Testis (tissue), 3 donors: Measurements from ENCODE around the gene SMYD3. TPM values are rescaled to one million over a fixed set of nuclear protein-coding genes. Genes with fewer than 3 reads are reported as not detected.

Experiments
- DNase-seq: peaks from one replicate; pipeline ENCODE4 v3.0.0-alpha.2; 2019
- H3K27ac ChIP-seq, 2 donors: fragments of 200-600 bp; sonication (generic); one replicate each; pipeline ENCODE4 v1.5.1; 2019
- H3K27me3 ChIP-seq: fragments of 200-600 bp; sonication (generic); one replicate; pipeline ENCODE4 v1.5.1; 2019
- H3K36me3 ChIP-seq: fragments of 200-600 bp; sonication (generic); one replicate; pipeline ENCODE4 v1.5.1; 2017; ENCODE audit warnings: low read depth; ENCODE audit errors: missing control alignments
- H3K4me1 ChIP-seq: fragments of 200-600 bp; sonication (generic); one replicate; pipeline ENCODE4 v1.5.1; 2019
- H3K4me3 ChIP-seq, 2 donors: fragments of 200-600 bp; sonication (generic); one replicate each; pipeline ENCODE4 v1.5.1; 2017 to 2019
- H3K9me3 ChIP-seq: fragments of 200-600 bp; sonication (generic); one replicate; pipeline ENCODE4 v1.5.1; 2017
- POLR2A ChIP-seq: fragments of 450-650 bp; IDR thresholded peaks from one replicate; pipeline ENCODE4 v1.6.1; 2017; ENCODE audit warnings: antibody characterized with exemption, mild to moderate bottlenecking, moderate library complexity
- WGBS, 2 donors: methylation state at CpG; one replicate each; pipeline ENCODE4 v1.1.5; 2018; 5-methylcytosine and 5-hydroxymethylcytosine counted together
- intact Hi-C: fragments of 100-400 bp; cut with DNase I; formaldehyde crosslinking; loops from one replicate; pipeline ENCODE4 v1.15.1; 2023; ENCODE audit warnings: low total_unique reads
- polyA plus RNA-seq: library from polyadenylated mRNA; stranded (reverse); fragments of 350-450 nt; fragmentation: Illumina TruSeq; extraction: RNeasy Lipid Tissue Mini Kit (QIAGEN cat#74804); gene quantifications from one replicate; pipeline ENCODE4 v1.2.3, GENCODE V29; 2014; ENCODE audit warnings: low read depth, low replicate concordance; ENCODE audit not compliant: insufficient read depth
- total RNA-seq, 2 donors: library from RNA; depleted of rRNA; stranded (reverse); fragments of >200 nt; gene quantifications; one replicate each; pipeline ENCODE4 v1.2.3, GENCODE V29; 2016
- TF ChIP-seq, protein P1 (sequence below), 3 experiments: fragments of 450-650 bp in 2 of 3; fragments of 200-600 bp in 1 of 3; sonication (generic) in 1 of 3; IDR thresholded peaks; one replicate each; pipeline ENCODE4 v1.5.1; 2016 to 2019; ENCODE audit warnings: antibody characterized with exemption in 3 of 3, mild to moderate bottlenecking in 2 of 3, moderate library complexity in 1 of 3

Gene SMYD3
- total and polyA plus RNA-seq, 3 donors from 2014 or later, result 23.0 to 38.8 (median 38.7) TPM

DNA sequence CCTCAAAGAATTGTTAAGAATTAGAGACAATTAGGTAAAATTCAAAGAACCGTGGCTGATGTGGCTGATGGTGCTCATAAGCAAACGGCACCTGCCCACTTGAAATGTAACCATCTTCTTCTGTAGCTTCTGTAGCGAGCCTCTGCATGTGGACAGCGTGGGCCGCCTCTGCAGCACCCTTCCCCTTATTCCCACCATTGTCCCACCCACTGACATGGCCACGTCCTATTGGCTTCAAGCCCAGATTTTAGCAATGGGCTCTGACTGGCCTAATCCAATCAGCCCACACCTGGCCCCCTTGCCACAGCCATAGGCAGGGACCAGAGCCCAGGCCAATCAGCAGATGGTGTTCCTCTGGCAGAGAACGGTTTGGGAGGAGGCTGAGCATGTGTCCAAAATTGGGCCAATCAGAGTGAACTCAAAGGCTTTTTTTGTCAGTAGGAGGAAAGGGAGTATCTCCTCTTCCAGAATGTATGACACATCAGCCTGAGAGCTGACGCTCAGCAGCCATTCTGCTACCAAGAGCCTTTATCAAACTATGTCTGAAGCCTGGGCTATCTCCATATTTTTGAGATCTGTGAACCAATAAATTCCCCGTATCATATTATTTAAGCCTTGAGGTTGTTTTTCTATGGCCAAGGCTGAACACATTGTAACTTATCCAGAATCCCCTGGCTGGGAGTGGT lies 518.5 kb downstream of the SMYD3 start:
- Histone ChIP-seq H3K4me3 (no peak overlapping the region), H3K27me3 (no peaks in the 10 kb centered on the region), H3K36me3 (no peaks in the 10 kb centered on the region), H3K9me3 (no peaks in the 10 kb centered on the region), H3K27ac (no peak overlapping the region), H3K4me1 (no peaks in the 10 kb centered on the region)
- intact Hi-C loops, result no loop called here
- DNase-seq, result no peak
- TF ChIP-seq POLR2A, result no peak
- TF ChIP-seq, protein P1, sequence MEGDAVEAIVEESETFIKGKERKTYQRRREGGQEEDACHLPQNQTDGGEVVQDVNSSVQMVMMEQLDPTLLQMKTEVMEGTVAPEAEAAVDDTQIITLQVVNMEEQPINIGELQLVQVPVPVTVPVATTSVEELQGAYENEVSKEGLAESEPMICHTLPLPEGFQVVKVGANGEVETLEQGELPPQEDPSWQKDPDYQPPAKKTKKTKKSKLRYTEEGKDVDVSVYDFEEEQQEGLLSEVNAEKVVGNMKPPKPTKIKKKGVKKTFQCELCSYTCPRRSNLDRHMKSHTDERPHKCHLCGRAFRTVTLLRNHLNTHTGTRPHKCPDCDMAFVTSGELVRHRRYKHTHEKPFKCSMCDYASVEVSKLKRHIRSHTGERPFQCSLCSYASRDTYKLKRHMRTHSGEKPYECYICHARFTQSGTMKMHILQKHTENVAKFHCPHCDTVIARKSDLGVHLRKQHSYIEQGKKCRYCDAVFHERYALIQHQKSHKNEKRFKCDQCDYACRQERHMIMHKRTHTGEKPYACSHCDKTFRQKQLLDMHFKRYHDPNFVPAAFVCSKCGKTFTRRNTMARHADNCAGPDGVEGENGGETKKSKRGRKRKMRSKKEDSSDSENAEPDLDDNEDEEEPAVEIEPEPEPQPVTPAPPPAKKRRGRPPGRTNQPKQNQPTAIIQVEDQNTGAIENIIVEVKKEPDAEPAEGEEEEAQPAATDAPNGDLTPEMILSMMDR (IDR thresholded peaks at IDR 0.05), result no peak
- WGBS, 2 donors, result 77 to 88% methylated on average over 8 to 9 of the region's 9 CpGs

DNA sequence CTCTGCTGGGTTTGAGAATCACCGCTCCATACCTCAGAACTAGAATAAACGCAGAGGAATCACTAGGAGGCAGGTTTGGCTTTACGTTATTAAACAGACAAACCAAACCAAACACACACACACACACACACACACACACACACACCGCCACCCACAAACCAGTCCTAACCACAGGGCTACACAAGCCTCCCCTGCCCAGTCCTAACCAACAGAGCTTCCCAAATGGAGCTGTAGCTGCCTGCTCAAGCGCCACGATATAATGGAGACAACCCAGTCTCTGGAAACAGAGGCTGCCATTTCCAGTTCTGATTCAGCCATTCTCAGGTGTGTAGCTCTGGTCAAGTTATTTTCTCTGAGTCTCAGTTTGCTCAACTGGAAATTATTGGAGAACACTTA lies 519.1 kb downstream of the SMYD3 start:
- Histone ChIP-seq H3K4me3 (no peak overlapping the region), H3K36me3 (no peaks in the 10 kb centered on the region), H3K27ac (no peak overlapping the region), H3K4me1 (no peaks in the 10 kb centered on the region), H3K27me3 (no peaks in the 10 kb centered on the region), H3K9me3 (no peaks in the 10 kb centered on the region)
- 95 to 97% methylated on average over 6 of the region's 6 CpGs for WGBS, 2 donors
- DNase-seq, result no peak
- intact Hi-C loops, result no loop called here
- no peak for TF ChIP-seq POLR2A
- TF ChIP-seq, protein P1 (IDR thresholded peaks at IDR 0.05), result no peak

DNA sequence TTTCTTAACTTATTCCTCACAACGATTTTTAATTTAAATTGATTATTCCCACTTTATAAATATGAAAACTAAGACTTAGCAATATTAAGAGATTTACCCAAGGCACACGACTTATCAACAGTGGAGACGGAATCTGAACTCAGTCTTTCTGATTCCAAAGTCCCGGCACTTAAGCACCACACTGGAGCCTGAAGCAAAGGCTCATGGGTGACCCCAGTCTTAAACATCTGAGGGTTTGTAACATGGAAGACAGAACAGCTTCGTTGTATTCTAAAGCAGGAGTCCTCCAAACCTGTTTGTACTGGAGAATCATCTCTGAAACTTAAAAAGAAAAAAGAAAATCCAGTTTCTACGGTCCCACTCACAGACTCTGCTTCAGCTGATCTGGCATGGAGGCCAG lies 519.5 kb downstream of the SMYD3 start:
- Histone ChIP-seq H3K27me3 (no peaks in the 10 kb centered on the region), H3K4me1 (no peaks in the 10 kb centered on the region), H3K27ac (no peak overlapping the region), H3K4me3 (no peak overlapping the region), H3K9me3 (no peaks in the 10 kb centered on the region), H3K36me3 (no peaks in the 10 kb centered on the region)
- no peak for TF ChIP-seq POLR2A
- TF ChIP-seq, protein P1 (IDR thresholded peaks at IDR 0.05), result no peak
- no peak for DNase-seq
- intact Hi-C loops, result no loop called here
- 76 to 84% methylated on average over 6 of the region's 6 CpGs for WGBS, 2 donors

DNA sequence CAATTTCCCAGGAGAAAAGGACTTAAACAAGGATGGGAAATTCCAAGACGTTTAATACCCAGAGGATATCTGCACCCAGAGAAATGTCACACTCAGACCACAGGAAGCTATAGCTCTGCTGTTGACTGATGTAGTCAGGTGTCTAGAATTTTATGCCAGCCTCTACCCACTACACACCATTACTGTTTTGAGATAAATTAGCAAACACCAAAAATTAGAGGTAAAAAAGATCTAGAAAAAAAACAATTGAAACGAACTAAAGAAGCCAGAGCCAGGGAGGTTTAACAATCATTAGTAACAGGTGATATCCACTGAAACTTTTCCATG lies 519.9 kb downstream of the SMYD3 start:
- H3K4me3 ChIP-seq, result no peak overlapping the region
- no peak overlapping the region for H3K27ac ChIP-seq
- H3K9me3 ChIP-seq, result no peaks in the 10 kb centered on the region
- no peaks in the 10 kb centered on the region for H3K36me3 ChIP-seq
- no peak for TF ChIP-seq POLR2A
- TF ChIP-seq, protein P1 (IDR thresholded peaks at IDR 0.05), result no peak
- intact Hi-C loops, result no loop called here
- no peaks in the 10 kb centered on the region for H3K4me1 ChIP-seq
- DNase-seq, result no peak
- 56 to 59% methylated on average over 2 of the region's 2 CpGs for WGBS, 2 donors
- H3K27me3 ChIP-seq, result no peaks in the 10 kb centered on the region
